Lower lobe of right lung (tissue), 2 donors: ENCODE data around the gene CASKIN2. TPM values are rescaled to one million over a fixed set of nuclear protein-coding genes. Genes with fewer than 3 reads are reported as not detected.

Source experiments
- ATAC-seq, 2 donors: fragments of 200-7000 bp; cut with Tn5 transposase; one replicate each; pipeline ENCODE4 v1.9.1; 2020 to 2022; ENCODE audit warnings: mild to moderate bottlenecking in 2 of 2, moderate library complexity in 2 of 2
- DNase-seq: peaks from one replicate; pipeline ENCODE4 v3.0.0-alpha.2; 2020
- H3K27ac ChIP-seq: fragments of 200-600 bp; one replicate; pipeline ENCODE4 v1.8.0; 2022
- H3K27me3 ChIP-seq: fragments of 200-600 bp; one replicate; pipeline ENCODE4 v1.8.0; 2022; ENCODE audit warnings: low read depth
- H3K36me3 ChIP-seq: fragments of 200-600 bp; one replicate; pipeline ENCODE4 v1.8.0; 2022; ENCODE audit warnings: mild to moderate bottlenecking
- H3K4me1 ChIP-seq: fragments of 200-600 bp; one replicate; pipeline ENCODE4 v1.8.0; 2022
- H3K4me3 ChIP-seq: fragments of 200-600 bp; one replicate; pipeline ENCODE4 v1.8.0; 2022; ENCODE audit warnings: mild to moderate bottlenecking
- H3K9me3 ChIP-seq: fragments of 200-600 bp; one replicate; pipeline ENCODE4 v1.8.0; 2022
- intact Hi-C: fragments of 100-400 bp; cut with DNase I; formaldehyde crosslinking; loops from one replicate; pipeline ENCODE4 v1.11.0; 2022
- total RNA-seq: library from RNA; stranded (reverse); fragmentation: NEBNext Ultra II Directional; extraction: Animal tissue kit (Norgen Biotek cat#: 25700); gene quantifications from one replicate; pipeline ENCODE4 v1.2.1, GENCODE V29; 2021
- TF ChIP-seq, protein P1 (sequence below): fragments of 200-600 bp; IDR thresholded peaks from one replicate; pipeline ENCODE4 v1.8.0; 2022; ENCODE audit warnings: antibody characterized with exemption, mild to moderate bottlenecking
- donor health status: DM: no; HTN: yes; CAD: no; lungs with severe emphysema.

CASKIN2 gene
- total RNA-seq, 1 donor from 2014 or later: 68.8 TPM

DNA sequence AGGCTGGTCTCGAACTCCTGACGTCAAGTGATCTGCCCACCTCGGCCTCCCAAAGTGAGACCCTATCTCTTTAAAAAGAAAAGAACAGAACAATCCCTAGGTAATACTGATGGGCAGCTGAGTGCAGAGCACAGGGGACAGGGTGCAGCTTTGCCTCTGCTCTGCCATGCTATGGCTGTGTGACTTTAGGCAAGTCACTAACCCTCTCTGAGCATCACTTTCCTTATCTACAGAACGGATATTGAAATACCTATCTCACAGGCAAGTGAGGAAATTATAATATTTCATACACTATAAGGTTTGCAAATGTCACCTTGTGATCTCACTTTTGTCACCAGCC is 4.1 kb downstream of the CASKIN2 start:
- Histone ChIP-seq H3K9me3 (no peaks in the 10 kb centered on the region), H3K4me1 (peaks cover 57% of the 10 kb centered on the region), H3K4me3 (peak overlapping the region; percentile 68), H3K36me3 (peaks cover 33% of the 10 kb centered on the region), H3K27ac (peak overlapping the region; percentile 86), H3K27me3 (no peaks in the 10 kb centered on the region)
- ATAC-seq: no peak
- TF ChIP-seq, protein P1, sequence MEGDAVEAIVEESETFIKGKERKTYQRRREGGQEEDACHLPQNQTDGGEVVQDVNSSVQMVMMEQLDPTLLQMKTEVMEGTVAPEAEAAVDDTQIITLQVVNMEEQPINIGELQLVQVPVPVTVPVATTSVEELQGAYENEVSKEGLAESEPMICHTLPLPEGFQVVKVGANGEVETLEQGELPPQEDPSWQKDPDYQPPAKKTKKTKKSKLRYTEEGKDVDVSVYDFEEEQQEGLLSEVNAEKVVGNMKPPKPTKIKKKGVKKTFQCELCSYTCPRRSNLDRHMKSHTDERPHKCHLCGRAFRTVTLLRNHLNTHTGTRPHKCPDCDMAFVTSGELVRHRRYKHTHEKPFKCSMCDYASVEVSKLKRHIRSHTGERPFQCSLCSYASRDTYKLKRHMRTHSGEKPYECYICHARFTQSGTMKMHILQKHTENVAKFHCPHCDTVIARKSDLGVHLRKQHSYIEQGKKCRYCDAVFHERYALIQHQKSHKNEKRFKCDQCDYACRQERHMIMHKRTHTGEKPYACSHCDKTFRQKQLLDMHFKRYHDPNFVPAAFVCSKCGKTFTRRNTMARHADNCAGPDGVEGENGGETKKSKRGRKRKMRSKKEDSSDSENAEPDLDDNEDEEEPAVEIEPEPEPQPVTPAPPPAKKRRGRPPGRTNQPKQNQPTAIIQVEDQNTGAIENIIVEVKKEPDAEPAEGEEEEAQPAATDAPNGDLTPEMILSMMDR: no peak
- intact Hi-C loops: no loop called here
- no peak for DNase-seq

DNA sequence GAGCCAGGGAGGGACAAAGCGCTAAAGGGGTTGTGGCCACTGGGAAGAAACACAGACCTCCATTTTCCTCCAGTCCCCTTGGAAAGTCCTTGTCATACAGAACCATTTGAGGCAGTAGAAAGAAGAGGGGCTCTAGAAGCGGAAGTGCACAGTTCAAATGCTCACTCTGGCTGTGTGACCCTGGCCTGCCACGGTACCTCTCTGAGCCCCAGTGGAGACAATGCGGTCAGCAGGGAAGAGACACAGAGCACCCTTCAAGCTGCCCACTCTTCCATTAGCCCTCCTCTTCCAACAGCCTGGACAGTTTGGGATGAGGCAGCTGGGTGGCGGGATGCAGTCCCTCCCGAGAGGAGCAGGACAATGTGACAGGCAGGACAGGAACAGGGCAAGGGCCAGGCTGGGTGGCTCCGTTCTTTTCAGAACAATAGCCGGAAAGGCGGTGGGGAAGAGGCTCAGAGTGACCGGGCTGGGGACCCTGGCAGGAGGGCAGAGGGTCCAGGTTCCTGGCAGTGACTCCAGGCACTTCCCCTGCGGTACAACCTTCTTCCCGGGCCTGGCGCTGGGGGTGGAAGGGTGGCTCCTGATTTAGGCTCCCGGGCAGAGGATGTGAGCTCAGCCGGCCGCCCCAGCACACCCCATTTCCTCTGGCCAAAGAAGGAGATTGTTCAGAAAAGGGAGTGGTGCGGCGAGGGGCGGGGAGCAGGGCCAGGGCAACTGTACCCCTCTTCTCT is 5.6 kb downstream of the CASKIN2 start:
- Histone ChIP-seq H3K4me1 (peaks cover 55% of the 10 kb centered on the region), H3K36me3 (peaks cover 48% of the 10 kb centered on the region), H3K27ac (peak overlapping the region; percentile 86), H3K4me3 (peak overlapping the region; percentile 68), H3K27me3 (no peaks in the 10 kb centered on the region), H3K9me3 (no peaks in the 10 kb centered on the region)
- intact Hi-C loops: no loop called here
- TF ChIP-seq, protein P1: no peak
- peak; percentile 68 for DNase-seq
- ATAC-seq: peak; percentile 22 to 34

DNA sequence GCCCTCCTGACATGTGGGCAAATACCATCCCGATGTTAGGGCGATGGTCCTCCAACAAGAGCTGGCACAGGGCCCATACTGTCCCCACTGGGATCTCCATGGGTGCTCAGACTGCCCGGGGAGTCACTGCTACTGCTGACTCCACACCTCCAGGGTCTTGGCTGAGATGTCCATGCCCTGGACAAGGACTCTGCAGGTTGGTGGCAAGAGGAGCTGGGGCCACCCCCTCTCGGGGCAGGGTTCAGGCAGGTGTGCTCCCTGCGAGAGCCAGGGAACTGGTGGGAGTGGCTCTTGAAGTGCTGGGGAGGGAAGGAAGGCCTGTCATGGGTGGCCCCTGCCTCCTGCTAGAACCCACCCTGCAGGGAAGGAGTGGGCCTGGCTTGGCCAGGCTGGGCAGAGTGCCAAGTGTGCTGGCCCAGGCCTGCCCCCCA is 6.4 kb downstream of the CASKIN2 start:
- DNase-seq: peak; percentile 43

DNA sequence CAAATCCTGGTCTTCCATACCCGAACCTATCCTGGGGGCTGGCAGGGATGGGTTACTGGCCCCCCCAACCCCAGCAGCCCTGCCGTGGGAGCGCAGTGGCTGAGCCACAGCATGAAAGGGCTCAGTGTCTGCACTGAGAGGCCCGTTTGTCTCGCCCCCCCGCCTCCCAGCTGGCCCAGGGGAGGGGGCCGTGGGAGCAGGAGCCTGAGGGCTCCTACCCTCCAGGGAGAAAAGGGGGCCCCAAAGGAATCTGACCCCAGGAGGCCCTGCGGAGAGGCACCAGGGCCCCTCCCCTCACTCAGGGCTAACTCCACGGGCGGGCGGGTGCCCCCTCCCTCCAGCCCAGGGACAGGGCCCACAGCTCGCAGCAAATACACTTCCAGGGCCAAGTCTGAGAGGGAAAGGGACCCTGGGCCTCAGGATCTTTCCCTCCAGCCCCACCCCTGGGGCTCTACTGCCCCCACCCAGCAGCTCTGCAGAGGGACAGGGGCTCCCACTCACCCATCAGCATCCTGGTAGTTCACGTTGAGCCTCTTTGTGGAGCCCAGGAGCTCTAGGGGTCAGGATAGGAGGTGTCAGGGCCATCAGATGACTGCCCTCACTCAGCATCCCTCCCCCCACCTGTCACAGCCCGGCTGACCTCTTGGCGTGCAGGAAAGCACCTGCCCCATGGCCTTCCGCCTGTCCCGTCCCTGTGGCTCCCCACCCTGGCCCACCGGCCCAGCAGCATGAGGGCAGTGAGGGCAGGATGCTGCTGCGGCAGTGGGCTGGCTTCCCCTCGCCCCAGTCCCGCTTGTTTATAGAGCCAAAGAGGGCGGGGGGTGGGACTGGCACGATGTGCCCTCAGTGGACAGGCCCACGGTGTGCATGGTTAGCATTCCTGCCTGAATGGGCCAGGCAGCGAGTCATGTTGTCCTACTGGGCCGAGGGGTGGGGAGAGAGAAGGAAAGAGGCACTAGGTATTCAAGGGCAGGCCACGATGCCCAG is 7.3 kb downstream of the CASKIN2 start:
- Histone ChIP-seq H3K36me3 (peaks cover 57% of the 10 kb centered on the region), H3K27ac (peak overlapping the region; percentile 76), H3K4me3 (peak overlapping the region; percentile 68), H3K27me3 (no peaks in the 10 kb centered on the region), H3K9me3 (no peaks in the 10 kb centered on the region), H3K4me1 (peaks cover 51% of the 10 kb centered on the region)
- intact Hi-C loops: no loop called here
- TF ChIP-seq, protein P1: no peak
- ATAC-seq (no peak), DNase-seq (peak; percentile 46)

More for the DNA sequence above, 6.4 kb downstream of the CASKIN2 start:
- TF ChIP-seq, protein P1: no peak
- intact Hi-C loops: no loop called here
- Histone ChIP-seq H3K36me3 (peaks cover 56% of the 10 kb centered on the region), H3K4me3 (peak overlapping the region; percentile 68), H3K4me1 (peaks cover 56% of the 10 kb centered on the region), H3K27ac (peak overlapping the region; percentile 76), H3K9me3 (no peaks in the 10 kb centered on the region), H3K27me3 (no peaks in the 10 kb centered on the region)
- ATAC-seq: no peak

DNA sequence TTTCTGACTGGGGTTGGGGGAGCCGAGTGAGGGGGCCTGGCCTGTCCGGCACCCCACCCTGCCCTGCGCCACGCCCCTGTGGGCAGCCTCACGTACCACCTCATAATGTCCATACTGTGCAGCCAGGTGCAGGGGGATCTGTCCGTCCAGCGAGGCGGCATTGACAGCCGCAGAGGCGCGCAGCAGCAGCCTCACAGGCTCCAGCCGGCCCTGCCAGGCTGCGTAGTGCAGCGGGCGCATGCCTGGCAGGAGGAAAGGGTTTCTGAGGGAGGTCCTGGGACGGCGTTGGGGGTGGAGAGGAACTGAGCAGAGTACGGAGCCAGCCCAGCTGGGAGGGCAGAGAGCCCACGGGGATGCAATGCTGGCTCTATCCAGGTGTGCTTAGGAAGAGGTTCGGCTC is 8.4 kb downstream of the CASKIN2 start:
- peaks cover 61% of the 10 kb centered on the region for H3K36me3 ChIP-seq
- no peak for ATAC-seq
- no peaks in the 10 kb centered on the region for H3K27me3 ChIP-seq
- intact Hi-C loops: no loop called here
- no peaks in the 10 kb centered on the region for H3K9me3 ChIP-seq
- DNase-seq: peak; percentile 36
- H3K4me3 ChIP-seq: no peak overlapping the region
- peak overlapping the region; percentile 76 for H3K27ac ChIP-seq
- TF ChIP-seq, protein P1: no peak
- H3K4me1 ChIP-seq: peaks cover 45% of the 10 kb centered on the region
